Endothelial cell of umbilical vein (primary cell): ENCODE results near the gene PLXNC1.

Experiments used
- EZH2 ChIP-seq: IDR thresholded peaks from 2 replicates; pipeline ENCODE4 v1.6.1; 2012; ENCODE audit warnings: borderline replicate concordance, low read depth, mild to moderate bottlenecking, moderate library complexity, low read length, inconsistent platforms; ENCODE audit not compliant: severe bottlenecking
- FOS ChIP-seq: IDR thresholded peaks from 2 replicates; pipeline ENCODE4 v1.6.1; 2011; ENCODE audit warnings: mild to moderate bottlenecking, low read length, moderate library complexity, borderline replicate concordance; ENCODE audit not compliant: insufficient read depth
- JUN ChIP-seq: IDR thresholded peaks from 2 replicates; pipeline ENCODE4 v1.6.1; 2011; ENCODE audit warnings: borderline replicate concordance, low read depth; ENCODE audit not compliant: insufficient read length, insufficient read depth
- POLR2A ChIP-seq: IDR thresholded peaks from 2 replicates; pipeline ENCODE4 v1.6.1; 2012; ENCODE audit warnings: low read depth, mild to moderate bottlenecking, control low read depth, low read length
- POLR2AphosphoS5 ChIP-seq: IDR thresholded peaks from 2 replicates; pipeline ENCODE4 v1.6.1; 2012; ENCODE audit warnings: low read depth, mild to moderate bottlenecking, control low read depth, low read length, moderate library complexity; ENCODE audit not compliant: insufficient read depth
- TF ChIP-seq, protein P1 (sequence below), 2 donors: IDR thresholded peaks; 1 replicate in 1 of 2; 2 replicates in 1 of 2; pipeline ENCODE4 v1.5.1; 2011; ENCODE audit warnings: low read length in 2 of 2, mild to moderate bottlenecking in 2 of 2, moderate library complexity in 2 of 2, control low read depth in 1 of 2, inconsistent platforms in 1 of 2, low read depth in 1 of 2; ENCODE audit not compliant: insufficient read depth in 1 of 2; ENCODE audit errors: extremely low read depth in 1 of 2

DNA sequence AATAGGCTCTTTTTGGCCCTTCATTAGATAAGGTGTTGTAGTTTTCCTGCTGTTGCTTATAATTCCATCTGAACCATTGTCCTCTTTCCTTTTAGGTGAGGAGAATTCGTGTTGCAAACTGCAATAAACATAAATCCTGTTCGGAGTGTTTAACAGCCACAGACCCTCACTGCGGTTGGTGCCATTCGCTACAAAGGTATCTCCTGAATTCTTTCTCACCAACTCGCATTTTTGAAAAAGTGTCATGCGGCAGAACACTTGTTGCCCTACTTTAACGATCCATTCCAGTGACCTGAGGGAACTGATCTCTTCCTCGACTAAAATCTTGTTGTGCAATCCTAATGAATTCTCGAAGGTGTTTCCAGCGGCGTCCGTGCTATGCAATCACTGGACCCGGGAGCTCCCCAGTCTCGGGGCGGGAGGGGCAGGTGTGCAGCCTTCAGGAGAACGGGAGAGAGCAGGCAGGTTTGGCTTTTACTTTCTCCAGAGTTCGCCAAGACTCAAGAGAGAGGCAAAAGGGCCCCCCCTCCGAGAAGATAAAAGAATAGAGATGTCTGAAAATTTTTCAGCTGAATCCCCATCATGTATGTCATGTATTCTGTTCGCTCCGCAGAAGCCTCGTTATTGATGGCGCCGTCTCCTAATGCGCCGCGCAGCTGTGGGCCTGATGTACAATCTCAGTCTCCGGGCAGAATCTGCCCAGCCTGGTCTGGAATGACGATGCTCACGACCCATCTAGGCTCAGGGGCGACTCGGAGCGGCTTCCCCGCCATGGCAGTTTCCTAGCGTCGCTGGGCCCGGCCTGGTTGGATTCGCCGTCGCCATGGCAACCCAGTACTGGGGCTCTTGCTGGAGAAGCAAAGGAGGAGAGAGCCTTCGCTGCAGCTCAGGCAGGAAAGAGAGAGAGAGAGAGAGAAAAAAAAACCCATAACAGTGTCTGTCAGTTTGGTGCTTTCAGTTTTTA, 38.2 kb downstream of the PLXNC1 start:
- no peak for TF ChIP-seq POLR2A
- TF ChIP-seq, protein P1, sequence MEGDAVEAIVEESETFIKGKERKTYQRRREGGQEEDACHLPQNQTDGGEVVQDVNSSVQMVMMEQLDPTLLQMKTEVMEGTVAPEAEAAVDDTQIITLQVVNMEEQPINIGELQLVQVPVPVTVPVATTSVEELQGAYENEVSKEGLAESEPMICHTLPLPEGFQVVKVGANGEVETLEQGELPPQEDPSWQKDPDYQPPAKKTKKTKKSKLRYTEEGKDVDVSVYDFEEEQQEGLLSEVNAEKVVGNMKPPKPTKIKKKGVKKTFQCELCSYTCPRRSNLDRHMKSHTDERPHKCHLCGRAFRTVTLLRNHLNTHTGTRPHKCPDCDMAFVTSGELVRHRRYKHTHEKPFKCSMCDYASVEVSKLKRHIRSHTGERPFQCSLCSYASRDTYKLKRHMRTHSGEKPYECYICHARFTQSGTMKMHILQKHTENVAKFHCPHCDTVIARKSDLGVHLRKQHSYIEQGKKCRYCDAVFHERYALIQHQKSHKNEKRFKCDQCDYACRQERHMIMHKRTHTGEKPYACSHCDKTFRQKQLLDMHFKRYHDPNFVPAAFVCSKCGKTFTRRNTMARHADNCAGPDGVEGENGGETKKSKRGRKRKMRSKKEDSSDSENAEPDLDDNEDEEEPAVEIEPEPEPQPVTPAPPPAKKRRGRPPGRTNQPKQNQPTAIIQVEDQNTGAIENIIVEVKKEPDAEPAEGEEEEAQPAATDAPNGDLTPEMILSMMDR (IDR thresholded peaks at IDR 0.05; ENCODE audit: extremely low read depth in 1 of 2, insufficient read depth in 1 of 2, low read depth in 1 of 2, low read length in 2 of 2) = no peak
- no peak for TF ChIP-seq EZH2
- no peak for TF ChIP-seq JUN
- TF ChIP-seq POLR2AphosphoS5 = no peak
- no peak for TF ChIP-seq FOS
